Stimulated activated CD4-positive, alpha-beta T cell treated with anti-CD3 and anti-CD28 coated beads, Interleukin-12 subunit alpha, Interleukin-12 subunit beta, amount 100 ng/mL, for 4 hours (primary cell): ENCODE measurements around the gene TREM1.

Experiments used
- DNase-seq: peaks from one replicate; pipeline ENCODE4 v3.0.0-alpha.2; 2020

The TREM1 gene

DNA sequence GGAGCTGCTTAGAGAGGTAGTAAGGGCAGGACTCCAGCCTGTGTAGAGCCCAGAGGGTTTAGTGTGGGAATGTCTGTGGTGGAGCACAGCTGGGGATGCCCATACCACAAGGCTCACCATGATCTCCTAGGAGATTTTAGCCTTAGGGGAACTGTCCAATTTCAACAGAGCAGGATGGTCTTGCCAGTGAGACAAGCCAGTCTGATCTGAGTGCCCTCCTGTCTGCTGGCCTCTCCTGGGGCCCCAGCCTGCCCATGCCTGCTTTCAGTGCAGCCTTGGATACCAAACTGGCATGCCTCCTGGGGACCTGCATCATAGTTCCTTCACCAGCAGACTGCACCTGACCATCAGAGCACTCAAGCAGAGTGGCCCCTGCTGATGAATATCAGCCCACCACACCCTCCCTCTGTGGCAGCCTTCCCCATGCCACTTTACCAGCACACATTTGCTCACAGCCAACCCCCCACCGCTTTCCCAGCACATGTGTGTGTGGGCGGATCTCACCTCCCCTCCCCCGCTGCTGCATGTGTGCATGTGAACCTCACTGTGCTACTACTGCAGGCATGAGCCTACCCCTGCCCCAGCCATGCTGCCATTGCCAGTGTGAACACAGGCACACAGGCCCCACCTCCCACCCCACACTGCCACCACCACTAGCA lies 7.9 kb upstream of the TREM1 start:
- peak; percentile 16 for DNase-seq

DNA sequence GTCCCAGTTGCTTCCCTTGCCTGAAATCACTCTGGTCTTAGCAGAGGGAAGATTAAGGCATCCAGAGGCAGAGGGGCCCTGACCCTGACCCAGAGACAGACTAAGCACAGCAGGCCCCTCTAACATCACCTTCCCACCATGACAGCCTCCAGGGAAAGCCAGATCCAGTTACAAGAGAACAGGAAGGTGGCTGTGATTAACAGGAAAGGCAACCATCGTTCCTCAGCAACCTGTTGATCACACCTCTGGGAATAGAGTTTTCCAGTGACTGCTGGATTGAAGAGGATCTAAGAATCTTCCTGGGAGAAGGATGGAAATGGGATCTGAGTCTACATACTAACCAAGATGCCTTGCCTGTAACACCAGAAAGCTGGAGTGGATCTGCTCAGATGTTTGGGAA lies 5.2 kb upstream of the TREM1 start:
- no peak for DNase-seq

DNA sequence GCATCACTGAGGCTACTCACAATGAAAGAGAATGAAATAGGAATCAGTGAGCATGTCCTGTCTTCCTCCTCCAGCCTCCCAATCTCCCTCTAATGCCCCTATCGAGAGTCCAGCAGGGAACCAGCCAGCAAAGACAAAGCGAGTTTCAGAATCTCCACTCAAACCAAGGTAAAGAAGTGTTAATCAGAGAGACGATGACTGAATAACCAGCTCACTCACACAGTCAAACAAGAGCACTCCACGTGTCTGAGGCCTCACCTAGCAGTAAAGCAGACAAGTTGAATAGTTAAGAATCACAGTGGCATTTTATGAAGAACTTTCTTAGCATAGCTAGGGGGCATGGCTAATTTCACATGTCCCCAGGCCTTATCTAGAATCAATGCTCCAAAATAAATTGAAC lies 3.3 kb upstream of the TREM1 start:
- DNase-seq = no peak

DNA sequence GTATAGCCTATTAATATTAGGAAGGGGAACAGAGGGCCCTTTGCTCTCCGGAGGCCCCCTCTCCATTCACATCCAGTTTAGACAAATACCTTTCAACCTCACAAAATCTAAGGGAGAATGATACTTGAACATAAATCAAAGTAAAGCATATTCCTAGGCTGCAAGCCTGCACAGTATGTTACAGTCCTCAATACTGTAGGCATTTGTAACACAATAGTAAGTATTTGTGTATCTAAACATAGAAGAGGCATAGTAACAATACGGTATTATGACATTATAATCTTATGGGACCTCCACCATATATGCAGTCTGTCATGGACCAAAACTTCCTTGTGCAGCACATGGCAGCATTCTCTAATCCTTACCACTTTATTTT lies 2.3 kb upstream of the TREM1 start:
- DNase-seq = no peak

DNA sequence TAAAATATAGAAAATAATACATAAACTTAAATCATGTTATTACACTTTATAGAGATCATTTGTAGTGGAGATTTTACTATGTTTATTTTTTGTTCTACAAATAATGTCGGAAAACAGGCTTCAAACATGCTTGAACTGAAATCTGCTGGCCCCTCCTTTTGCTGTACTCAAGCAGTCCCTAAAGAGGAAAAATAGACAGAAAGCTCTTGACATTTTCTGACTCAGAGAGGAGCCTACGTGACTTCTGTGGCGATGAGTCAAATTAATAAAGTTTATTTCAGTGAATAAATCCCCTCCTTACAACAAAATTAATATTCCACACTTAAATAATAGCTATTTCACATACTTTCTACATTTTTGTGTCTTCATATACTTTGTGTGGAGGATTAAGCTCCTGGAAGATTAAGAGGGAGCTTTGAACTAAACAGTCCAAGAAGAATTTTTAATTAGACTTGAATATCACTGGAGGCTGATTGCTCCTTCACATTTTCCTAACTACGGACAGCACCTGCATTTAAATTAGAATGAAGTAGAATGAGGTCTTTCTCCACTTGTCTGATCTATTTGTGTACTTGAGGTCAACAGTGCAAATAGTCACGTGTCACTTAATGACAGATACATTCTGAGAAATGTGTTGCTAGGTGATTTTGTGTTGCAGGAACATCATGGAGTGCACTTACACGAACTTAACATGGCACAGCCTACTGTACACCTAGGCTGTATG lies 1.7 kb upstream of the TREM1 start:
- DNase-seq = no peak

DNA sequence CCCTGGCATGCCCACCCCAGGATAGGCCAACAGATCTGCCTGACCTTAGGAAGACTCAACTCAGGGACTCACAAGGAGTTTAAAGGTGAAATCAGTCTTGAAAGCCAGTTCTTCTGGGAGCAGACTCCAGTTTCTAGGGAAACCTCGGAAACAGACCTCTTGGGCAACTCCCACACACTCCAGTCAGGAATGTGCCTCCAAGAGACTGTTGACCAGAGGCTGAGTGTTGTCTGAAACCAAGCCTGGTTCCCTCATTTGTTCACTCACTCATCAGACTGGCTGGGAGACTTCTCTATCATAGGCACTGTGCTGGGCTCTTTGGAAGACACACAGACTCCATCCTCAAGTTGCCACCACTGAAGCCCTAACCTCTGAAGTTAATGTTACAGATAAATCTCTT lies 1.8 kb downstream of the TREM1 start:
- no peak for DNase-seq

DNA sequence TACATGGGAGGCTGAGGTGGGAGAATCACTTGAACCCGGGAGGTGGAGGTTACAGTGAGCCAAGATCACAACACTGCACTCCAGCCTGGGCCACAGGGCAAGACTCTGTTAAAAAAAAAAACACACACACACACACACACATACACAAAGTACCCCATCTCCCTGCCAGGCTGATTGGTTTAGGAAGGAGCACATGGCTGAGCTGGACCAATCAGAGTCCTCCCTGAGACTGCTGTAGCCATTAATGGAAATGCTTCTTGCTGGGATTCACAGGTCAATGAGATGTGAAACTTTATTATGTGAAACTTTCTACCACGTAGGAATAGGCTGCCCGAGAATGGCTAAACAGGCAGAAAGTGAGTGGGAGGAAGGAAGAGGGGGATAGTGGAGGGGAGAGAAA lies 2.9 kb downstream of the TREM1 start:
- DNase-seq = no peak

DNA sequence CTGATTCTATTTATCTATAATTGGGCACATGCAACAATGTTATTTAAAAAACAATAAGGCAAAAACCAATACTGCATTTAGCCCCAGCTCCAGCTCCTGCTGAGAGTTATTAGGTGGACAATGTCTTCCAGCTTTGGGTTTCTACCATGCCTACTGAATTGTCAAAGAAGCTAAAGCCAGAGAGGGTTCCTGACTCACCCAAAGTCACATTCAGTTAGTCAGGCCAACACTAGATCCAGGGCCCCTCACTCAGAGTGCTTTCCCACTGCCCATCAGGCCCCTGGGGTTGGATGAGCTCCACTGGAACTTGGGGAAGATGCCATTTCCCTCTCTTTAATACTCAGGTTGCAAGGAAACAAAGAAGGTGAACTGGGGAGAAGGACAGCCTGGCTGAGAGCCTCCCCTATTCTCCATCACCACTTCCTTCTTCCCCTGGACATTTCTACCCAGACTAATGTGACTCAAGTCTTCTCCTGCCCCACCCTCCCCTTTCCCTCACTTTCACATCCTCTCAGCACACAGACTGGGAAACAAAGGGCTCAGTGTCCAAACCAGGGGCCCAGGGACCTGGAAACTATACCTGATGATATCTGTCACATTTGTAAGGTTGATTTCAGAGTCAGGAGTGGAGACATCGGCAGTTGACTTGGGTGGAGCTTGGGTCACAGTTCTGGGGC lies 6.0 kb downstream of the TREM1 start:
- DNase-seq = no peak

DNA sequence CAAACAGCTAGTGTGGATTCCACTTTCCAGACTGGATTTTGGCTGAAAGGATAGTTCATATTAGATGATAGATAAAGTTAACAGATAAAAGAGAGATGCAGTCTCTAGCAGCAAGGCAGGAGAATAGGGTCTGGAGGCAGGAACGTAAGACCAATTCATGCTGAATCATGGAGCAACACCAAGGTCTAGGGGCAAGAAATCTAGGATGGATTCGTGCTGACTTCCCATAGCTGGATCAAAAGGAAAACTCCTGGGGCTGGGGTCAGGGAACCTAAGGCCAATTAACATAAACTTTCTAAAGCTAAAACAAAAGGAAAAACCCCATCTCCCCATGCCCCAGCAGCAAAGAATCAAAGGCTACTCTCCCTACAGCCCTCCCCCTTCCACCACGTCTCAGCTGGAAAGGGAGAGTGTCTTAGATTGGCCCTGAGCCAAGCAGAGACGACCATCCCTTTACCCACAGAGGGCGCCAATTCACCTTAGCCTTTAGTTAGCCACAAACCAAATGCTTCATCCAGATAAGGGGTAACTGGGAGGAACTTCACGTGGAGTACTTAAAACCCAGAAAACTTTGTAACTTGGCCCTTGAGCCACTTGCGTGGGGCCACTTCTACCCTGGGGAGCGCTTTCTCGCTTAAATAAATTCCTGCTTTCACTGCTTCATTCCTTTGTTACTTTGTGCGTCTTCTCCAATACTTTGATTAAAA lies 7.6 kb downstream of the TREM1 start:
- peak; percentile 45 for DNase-seq

DNA sequence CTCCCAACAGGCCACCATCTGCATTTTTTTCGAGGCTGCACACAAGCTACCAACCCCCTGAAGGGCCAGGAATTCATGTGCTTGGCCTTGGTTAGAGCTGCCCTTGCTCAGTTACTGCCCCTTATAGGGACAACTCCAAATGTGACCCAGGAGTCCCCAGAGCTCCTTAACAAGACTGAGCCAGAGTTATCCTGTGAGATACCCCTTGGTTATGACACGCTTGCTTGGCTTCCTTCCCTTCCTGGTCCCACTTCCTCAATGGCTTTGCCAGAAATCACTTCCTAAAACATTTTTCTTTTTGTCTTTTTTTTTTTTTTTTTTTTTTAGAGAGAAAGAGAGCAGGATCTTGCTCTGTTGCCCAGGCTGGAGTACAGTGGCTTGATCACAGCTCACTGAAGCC lies 8.9 kb downstream of the TREM1 start:
- no peak for DNase-seq

DNA sequence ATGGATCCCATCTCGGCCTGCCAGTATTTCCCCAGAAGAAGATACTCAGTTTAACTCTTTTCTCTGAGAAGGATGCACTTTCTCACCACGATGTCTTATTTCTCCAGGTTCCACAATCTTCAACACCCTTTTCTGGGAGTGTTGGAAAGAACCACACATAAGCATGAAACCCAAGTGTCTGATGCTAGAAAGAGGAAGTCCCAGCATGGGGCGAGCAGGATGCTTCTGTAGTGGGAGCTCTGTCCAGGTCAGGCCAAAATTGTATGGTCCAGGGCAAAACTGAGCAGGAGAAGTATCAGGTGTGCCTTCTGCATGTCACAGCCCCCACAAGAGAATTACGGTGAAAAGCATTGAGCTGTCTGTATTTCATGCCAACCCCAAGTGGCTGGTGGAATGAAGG lies 11.0 kb downstream of the TREM1 start:
- DNase-seq = no peak

DNA sequence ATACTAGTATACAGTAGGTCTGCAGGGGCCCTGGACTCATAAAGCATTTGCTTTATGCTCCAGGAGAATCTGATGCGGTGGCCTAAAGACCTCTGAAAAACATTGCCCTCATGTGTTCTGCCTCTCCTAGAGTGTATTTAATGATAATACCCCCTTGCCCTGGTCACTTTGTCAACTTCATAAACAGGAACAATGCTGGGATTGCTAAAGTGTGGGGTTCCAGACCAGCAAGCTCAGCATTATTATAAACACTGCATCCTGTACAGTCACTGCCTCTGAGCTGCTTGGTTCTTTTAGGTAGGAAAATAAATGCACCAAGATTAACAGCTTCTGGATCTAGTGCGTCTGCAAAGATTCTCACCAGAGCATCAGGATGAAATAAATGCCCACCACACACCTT lies 12.2 kb downstream of the TREM1 start:
- DNase-seq = no peak

DNA sequence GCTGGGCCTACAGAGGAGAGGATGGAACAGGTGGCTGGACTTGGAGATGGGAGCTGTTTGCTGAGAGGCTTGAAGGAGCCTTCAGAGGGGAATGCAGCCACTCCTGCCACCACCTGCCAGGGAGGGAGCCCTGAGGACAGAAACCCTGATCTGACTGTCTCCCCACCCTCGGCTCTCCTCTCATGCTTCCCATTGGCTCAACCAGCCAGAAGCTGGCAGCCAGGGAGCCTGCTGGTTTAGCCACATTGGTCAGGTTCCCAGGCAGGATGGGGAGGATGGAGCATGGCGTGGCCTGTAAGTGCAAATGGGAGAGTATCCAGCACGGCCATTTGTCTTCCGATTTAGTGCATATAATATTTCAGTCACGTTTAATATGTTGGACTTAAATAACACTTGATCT lies 12.8 kb downstream of the TREM1 start:
- DNase-seq = no peak

DNA sequence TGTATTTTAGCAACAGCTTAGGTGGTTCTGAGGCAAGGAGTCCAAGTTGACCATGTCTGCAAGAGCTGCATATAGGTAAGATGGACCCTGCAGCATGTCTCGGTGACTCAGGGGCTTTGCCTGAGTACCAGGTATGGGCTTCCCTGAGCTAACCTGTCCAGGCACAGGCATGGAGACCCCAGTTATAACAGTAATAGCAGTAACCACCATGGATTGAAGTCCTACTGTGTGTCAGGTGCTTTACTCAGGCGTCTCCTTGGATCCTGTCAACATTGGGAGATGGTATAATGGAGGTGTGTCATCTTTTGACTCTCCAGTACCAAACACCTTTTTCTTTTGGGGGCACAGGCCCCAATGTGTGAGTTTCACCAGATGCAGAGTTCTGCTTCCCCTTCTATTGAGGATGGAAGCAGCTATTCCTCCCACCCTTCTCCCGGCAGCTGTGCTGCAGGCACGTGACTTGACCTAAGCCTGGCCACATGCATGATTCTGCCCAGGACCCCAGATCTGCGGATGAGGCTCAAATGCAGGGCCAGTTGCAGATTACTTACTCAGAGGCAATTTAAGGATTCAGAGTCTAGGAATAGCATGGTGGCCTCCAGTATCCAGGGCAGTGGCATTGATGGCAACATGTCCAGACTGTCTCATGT lies 13.8 kb downstream of the TREM1 start:
- no peak for DNase-seq

DNA sequence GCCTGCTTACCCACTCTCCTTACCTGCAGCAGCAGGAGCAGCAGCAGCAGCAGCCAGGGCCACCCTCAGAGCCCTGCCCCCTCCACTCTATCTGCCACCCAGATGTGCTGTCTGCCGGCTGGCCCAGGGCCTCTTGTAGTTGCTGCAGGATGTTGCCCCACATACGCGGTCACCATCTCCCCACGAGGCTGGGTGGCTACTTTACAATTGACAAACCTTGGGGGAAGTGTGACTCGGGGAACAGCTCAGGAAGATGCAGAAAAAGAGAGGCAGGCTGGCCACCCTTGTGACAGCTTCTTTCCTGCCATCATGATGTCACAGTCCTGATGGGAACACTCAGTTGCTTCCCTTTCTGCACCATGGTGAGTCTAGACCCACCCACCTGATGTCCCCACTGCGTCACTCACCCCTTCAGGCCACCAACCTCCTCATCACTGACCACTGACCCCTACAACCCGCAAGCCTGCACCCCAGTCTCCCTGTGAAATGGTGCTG lies 14.5 kb downstream of the TREM1 start:
- no peak for DNase-seq

DNA sequence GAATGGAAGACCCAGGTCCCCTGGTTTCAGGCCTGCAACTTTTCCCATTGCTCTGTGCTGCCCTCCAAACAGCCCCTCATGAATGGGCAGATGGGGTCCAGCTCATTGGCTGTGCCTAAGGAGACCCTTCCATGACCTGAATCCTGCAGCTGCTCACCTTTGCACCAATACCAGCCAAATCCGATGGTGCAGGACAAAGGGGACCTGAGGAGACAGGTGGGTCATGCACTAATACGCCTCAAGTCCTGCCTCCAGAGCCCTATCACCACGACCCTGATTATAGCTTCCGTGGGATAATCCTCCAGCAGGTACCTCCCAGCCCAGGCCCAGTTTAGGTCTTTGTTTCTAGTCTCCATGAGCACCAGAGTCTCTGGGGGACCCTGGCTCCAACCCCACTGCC lies 16.8 kb downstream of the TREM1 start:
- DNase-seq = no peak

DNA sequence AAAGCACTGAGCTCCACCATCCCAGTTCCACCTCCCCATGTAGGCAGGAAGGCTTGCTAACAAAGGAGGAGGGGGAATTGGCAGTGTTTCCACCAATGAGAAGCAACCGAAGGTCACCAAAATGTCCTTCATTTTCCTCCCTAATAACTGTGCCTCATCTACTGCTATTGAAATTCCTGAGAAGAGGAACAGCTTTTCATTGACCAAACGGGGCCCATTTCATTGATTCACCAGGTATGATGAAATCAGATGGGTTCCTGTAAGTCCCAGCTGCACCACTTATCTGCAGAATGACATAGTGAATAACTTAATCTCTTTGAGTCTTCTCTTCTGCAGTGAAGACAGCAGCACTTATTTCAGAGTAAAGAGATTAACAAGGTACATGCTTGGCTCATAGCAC lies 17.3 kb downstream of the TREM1 start:
- DNase-seq = no peak

DNA sequence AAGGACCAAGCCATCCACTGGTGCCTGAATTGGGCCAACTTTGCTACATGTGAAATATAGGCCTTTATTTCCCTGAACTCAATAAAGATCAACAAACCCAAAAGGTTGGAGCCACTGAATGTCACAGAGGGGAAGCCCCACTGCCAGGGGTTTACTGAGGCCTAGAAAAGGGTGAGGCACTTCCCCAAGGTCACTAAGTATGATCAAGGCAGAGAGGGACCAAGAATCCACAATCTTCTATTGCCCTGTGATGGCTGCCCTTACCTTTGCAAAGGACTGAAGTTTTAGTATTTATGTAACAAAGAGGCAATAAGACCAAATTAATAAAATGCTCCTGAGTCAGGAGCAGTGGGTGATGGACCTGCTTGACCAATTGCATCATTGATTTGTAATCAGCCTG lies 18.0 kb downstream of the TREM1 start:
- no peak for DNase-seq

DNA sequence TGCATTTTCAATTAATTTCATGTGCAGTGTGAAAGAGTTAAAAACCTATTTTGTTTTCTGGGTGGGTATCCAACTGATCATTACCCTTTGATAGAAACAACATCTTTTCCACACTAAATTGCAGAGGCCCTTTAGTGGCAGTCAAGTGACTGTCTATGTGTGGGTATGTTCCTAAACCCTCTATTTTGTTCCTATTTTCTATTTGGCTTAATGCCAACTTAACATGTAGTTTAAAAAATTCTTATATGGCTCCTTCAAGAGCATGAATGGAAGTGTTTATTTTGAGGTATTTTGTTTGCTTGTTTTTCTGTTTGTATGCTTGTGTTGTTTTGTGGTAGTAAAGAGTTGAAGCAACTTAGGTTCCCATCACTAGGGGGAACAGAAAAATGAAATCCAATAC lies 19.9 kb downstream of the TREM1 start:
- DNase-seq = no peak

DNA sequence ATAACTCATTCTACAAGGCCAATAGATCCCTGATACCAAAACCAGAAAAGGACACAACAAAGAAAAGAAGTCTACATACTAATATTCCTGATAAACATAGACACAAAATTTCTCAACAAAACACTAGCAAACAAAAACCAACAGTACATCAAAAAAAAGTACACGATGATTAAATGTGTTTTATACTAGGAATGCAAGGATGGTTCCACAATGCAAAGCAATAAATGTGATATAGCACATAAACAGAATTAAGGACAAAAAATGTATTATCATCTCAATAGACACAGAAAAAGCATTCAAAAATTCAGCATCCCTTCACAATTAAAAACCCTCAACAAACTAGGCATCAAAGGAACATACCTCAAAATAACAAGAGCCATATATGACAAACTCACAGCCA lies 23.2 kb downstream of the TREM1 start:
- no peak for DNase-seq

DNA sequence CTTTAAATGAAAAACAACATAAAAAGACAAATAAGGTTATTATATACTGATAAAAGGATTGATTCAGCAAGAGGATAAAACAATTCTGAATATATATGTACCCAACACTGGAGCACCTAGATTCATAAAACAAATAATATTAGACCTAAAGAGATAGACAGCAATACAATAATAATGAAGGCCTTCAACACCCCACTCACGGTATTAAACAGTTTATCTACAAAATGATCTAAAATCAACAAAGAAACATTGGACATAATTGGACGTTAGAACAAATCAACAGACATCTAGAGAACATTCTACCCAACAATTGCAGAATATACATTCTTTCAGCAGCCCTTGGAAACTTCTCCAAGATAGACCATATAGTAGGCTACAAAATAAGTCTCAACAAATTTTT lies 24.1 kb downstream of the TREM1 start:
- DNase-seq = no peak

DNA sequence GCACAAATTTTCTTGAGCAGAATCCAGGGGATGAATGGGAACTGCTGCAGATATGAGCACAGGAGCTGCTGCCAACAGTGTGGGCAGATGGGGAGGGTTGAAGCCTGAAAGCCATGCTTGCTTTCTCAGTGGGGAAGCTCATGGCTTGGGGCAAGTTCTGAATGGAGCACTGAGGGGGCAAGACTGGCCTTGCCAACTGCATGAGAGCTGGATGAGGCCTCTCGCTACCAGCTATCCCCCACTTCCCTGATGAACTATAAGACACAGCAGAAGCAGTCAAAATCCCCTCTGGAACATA lies 28.3 kb downstream of the TREM1 start:
- DNase-seq = no peak
